H1 (cell line): ENCODE data around the gene GALNT18. TPM values are rescaled to one million over a fixed set of nuclear protein-coding genes. Genes with fewer than 3 reads are reported as not detected.

Source experiments
- CTCF ChIA-PET: fragments of 300-600 bp; sonication (Branson Sonifier 250); formaldehyde crosslinking; loops from one replicate; lab custom pipeline; 2021; ENCODE audit not compliant: partially characterized antibody; lab: Charles Lee
- POLR2A ChIA-PET: fragments of 300-600 bp; sonication (Branson Sonifier 250); formaldehyde crosslinking; loops from one replicate; lab custom pipeline; 2021; ENCODE audit warnings: inconsistent platforms; ENCODE audit not compliant: partially characterized antibody; lab: Charles Lee
- DNase-seq, 2 experiments: peaks; one replicate each; pipeline versions ENCODE4 v3.0.0 to v3.0.0-alpha.2; 2010 to 2022; ENCODE audit warnings: low spot score in 2 of 2, low read depth in 1 of 2, mixed read lengths in 1 of 2
- FAIRE-seq: peaks from 2 replicates; lab custom pipeline; 2011; peaks lifted over from hg19 to GRCh38; lab: Jason Lieb, UNC
- H2AFZ ChIP-seq: 2 replicates; pipeline ENCODE4 v1.8.1; 2012; ENCODE audit warnings: low read length, inconsistent platforms
- H2AK5ac ChIP-seq: 2 replicates; pipeline ENCODE4 v1.6.1; 2013; ENCODE audit warnings: low read depth, low read length
- H2BK120ac ChIP-seq: replicated peaks from 2 replicates; pipeline ENCODE3; 2013; ENCODE audit warnings: low read depth, low read length, inconsistent platforms
- H2BK12ac ChIP-seq: 2 replicates; pipeline ENCODE4 v1.6.1; 2013; ENCODE audit warnings: low read depth, low read length
- H2BK15ac ChIP-seq: 2 replicates; pipeline ENCODE4 v1.6.1; 2013; ENCODE audit warnings: low read length
- H2BK20ac ChIP-seq: 2 replicates; pipeline ENCODE4 v1.6.1; 2013; ENCODE audit warnings: low read length
- H2BK5ac ChIP-seq: 2 replicates; pipeline ENCODE4 v1.6.1; 2013; ENCODE audit warnings: low read depth, low read length
- H3K14ac ChIP-seq: 2 replicates; pipeline ENCODE4 v1.6.1; 2013; ENCODE audit warnings: inconsistent platforms; ENCODE audit not compliant: insufficient read length
- H3K18ac ChIP-seq: 2 replicates; pipeline ENCODE4 v1.6.1; 2013; ENCODE audit warnings: low read length; ENCODE audit errors: extremely low read depth
- H3K23ac ChIP-seq: 2 replicates; pipeline ENCODE4 v1.6.1; 2013; ENCODE audit warnings: inconsistent platforms; ENCODE audit not compliant: insufficient read length
- H3K23me2 ChIP-seq: 2 replicates; pipeline ENCODE4 v1.6.1; 2013; ENCODE audit warnings: low read depth, low read length
- H3K27ac ChIP-seq: 2 replicates; pipeline ENCODE4 v1.6.1; 2011; ENCODE audit warnings: low read depth, low read length, inconsistent platforms
- H3K27me3 ChIP-seq, 4 experiments: replicated peaks in 1 of 4; 1 replicate in 1 of 4; 2 replicates in 3 of 4; pipeline versions ENCODE4 v1.6.1 to v1.8.1; 2011 to 2013; ENCODE audit warnings: low read length in 3 of 4, mild to moderate bottlenecking in 3 of 4, inconsistent platforms in 2 of 4, mixed read lengths in 2 of 4, moderate library complexity in 1 of 4; ENCODE audit not compliant: control insufficient read depth in 3 of 4, insufficient read depth in 3 of 4; ENCODE audit errors: extremely low read depth in 1 of 4
- H3K36me3 ChIP-seq, 4 experiments: 2 replicates each; pipeline versions ENCODE4 v1.6.1 to v1.8.1; 2011 to 2013; ENCODE audit warnings: mild to moderate bottlenecking in 4 of 4, low read length in 3 of 4, moderate library complexity in 2 of 4, control low read depth in 1 of 4, inconsistent platforms in 1 of 4; ENCODE audit not compliant: insufficient read depth in 4 of 4, control insufficient read depth in 2 of 4
- H3K4ac ChIP-seq: replicated peaks from 2 replicates; pipeline ENCODE3; 2013; ENCODE audit warnings: low read length, low read depth, mixed read lengths, inconsistent platforms; ENCODE audit not compliant: insufficient read length
- H3K4me1 ChIP-seq, 4 experiments: replicated peaks in 1 of 4; 1 replicate in 1 of 4; 2 replicates in 3 of 4; pipeline versions ENCODE4 v1.6.1 to v1.8.1; 2011 to 2013; ENCODE audit warnings: low read length in 3 of 4, inconsistent platforms in 2 of 4, mixed read lengths in 1 of 4; ENCODE audit not compliant: insufficient read depth in 4 of 4, control insufficient read depth in 3 of 4
- H3K4me2 ChIP-seq, 2 experiments: 2 replicates each; pipeline versions ENCODE4 v1.6.1 to v1.8.1; 2011 to 2013; ENCODE audit warnings: low read depth in 2 of 2, low read length in 2 of 2, control low read depth in 1 of 2, inconsistent platforms in 1 of 2, mild to moderate bottlenecking in 1 of 2; ENCODE audit not compliant: insufficient read depth in 1 of 2
- H3K4me3 ChIP-seq, 4 experiments: fragments of 200-600, 300-600 bp in 1 of 4; sonication (generic), shearing (Covaris generic), sonication (Bioruptor Twin) in 1 of 4; 2 replicates each; pipeline versions ENCODE4 v1.5.1 to v1.8.1; 2011 to 2016; ENCODE audit warnings: low read length in 4 of 4, low read depth in 3 of 4, control low read depth in 2 of 4, inconsistent platforms in 2 of 4, mild to moderate bottlenecking in 2 of 4, mixed read lengths in 1 of 4, moderate library complexity in 1 of 4; ENCODE audit not compliant: insufficient read depth in 2 of 4; ENCODE audit errors: extremely low read depth in 1 of 4
- H3K56ac ChIP-seq: replicated peaks from 2 replicates; pipeline ENCODE3; 2013; ENCODE audit warnings: low read depth, mild to moderate bottlenecking, mixed read lengths, low read length, inconsistent platforms; ENCODE audit not compliant: insufficient read length
- H3K79me1 ChIP-seq: 2 replicates; pipeline ENCODE4 v1.6.1; 2013; ENCODE audit warnings: low read depth, low read length, control low read depth
- H3K79me2 ChIP-seq, 2 experiments: 2 replicates each; pipeline versions ENCODE4 v1.6.1 to v1.8.1; 2012 to 2013; ENCODE audit warnings: low read length in 2 of 2, mild to moderate bottlenecking in 2 of 2, inconsistent platforms in 1 of 2; ENCODE audit not compliant: insufficient read depth in 2 of 2, control insufficient read depth in 1 of 2
- H3K9ac ChIP-seq, 4 experiments: replicated peaks in 1 of 4; 1 replicate in 1 of 4; 2 replicates in 3 of 4; pipeline versions ENCODE4 v1.6.1 to v1.8.1; 2011 to 2013; ENCODE audit warnings: low read depth in 3 of 4, low read length in 3 of 4, control low read depth in 2 of 4, mild to moderate bottlenecking in 2 of 4, moderate library complexity in 2 of 4, inconsistent platforms in 1 of 4; ENCODE audit errors: extremely low read depth in 1 of 4
- H3K9me3 ChIP-seq, 2 experiments: 2 replicates each; pipeline versions ENCODE4 v1.6.1 to v1.8.1; 2012 to 2013; ENCODE audit warnings: mild to moderate bottlenecking in 2 of 2, moderate library complexity in 2 of 2, control low read depth in 1 of 2, inconsistent platforms in 1 of 2, low read depth in 1 of 2, low read length in 1 of 2, mixed read lengths in 1 of 2; ENCODE audit not compliant: insufficient read depth in 2 of 2
- H4K20me1 ChIP-seq, 2 experiments: replicated peaks in 1 of 2; 2 replicates each; pipeline versions ENCODE3 to v1.8.1; 2011 to 2013; ENCODE audit warnings: inconsistent platforms in 2 of 2, low read length in 2 of 2, mild to moderate bottlenecking in 1 of 2; ENCODE audit not compliant: insufficient read depth in 2 of 2, control insufficient read depth in 1 of 2
- H4K5ac ChIP-seq: 2 replicates; pipeline ENCODE4 v1.6.1; 2013; ENCODE audit warnings: low read length, low read depth, mixed read lengths, inconsistent platforms; ENCODE audit not compliant: insufficient read length
- H4K8ac ChIP-seq: 2 replicates; pipeline ENCODE4 v1.8.0; 2013; ENCODE audit warnings: mild to moderate bottlenecking, moderate library complexity, low read length, inconsistent platforms; ENCODE audit not compliant: insufficient read depth; ENCODE audit errors: extremely low read depth
- H4K91ac ChIP-seq: replicated peaks from 2 replicates; pipeline ENCODE3; 2013; ENCODE audit warnings: low read length, mixed read lengths, inconsistent platforms; ENCODE audit not compliant: insufficient read length
- ATF3 ChIP-seq: IDR thresholded peaks from 2 replicates; pipeline ENCODE4 v1.6.1; 2011; ENCODE audit warnings: low read depth, mild to moderate bottlenecking, low read length; ENCODE audit not compliant: insufficient read depth
- CEBPB ChIP-seq: IDR thresholded peaks from 2 replicates; pipeline ENCODE4 v1.6.1; 2012; ENCODE audit warnings: low read depth, low read length
- CHD1 ChIP-seq: IDR thresholded peaks from 2 replicates; pipeline ENCODE4 v1.6.1; 2012; ENCODE audit warnings: low read depth, low read length, improper control_type of control experiment
- CHD2 ChIP-seq: IDR thresholded peaks from 2 replicates; pipeline ENCODE4 v1.6.1; 2012; ENCODE audit warnings: low read length, improper control_type of control experiment
- HDAC2 ChIP-seq, 2 experiments: fragments of 300-600 bp in 1 of 2; sonication (generic) in 1 of 2; IDR thresholded peaks; 2 replicates each; pipeline ENCODE4 v1.6.1; 2011 to 2012; ENCODE audit warnings: low read depth in 2 of 2, low read length in 2 of 2, mild to moderate bottlenecking in 2 of 2, moderate library complexity in 2 of 2, borderline replicate concordance in 1 of 2, inconsistent platforms in 1 of 2
- HDAC6 ChIP-seq: IDR thresholded peaks from one replicate; pipeline ENCODE4 v1.7.1; 2012; ENCODE audit warnings: low read depth, mild to moderate bottlenecking, inconsistent platforms, low read length, moderate library complexity
- JUND ChIP-seq: IDR thresholded peaks from 2 replicates; pipeline ENCODE4 v1.6.1; 2011; ENCODE audit warnings: mild to moderate bottlenecking, improper control_type of control experiment, low read length
- PHF8 ChIP-seq: fragments of 200-600 bp; sonication (generic); conservative IDR thresholded peaks from 2 replicates; pipeline ENCODE4 v1.7.1; 2012; ENCODE audit warnings: low read depth, mild to moderate bottlenecking, inconsistent platforms, low read length, moderate library complexity
- SIRT6 ChIP-seq: IDR thresholded peaks from one replicate; pipeline ENCODE4 v1.7.1; 2012; ENCODE audit warnings: low read length, inconsistent platforms
- TBP ChIP-seq: IDR thresholded peaks from 2 replicates; pipeline ENCODE4 v1.6.1; 2011; ENCODE audit warnings: low read depth, low read length, improper control_type of control experiment
- WGBS, 2 experiments: shearing (Covaris generic) in 1 of 2; methylation state at CpG; one replicate each; pipeline versions ENCODE4 v1.1.6 to v1.1.7; 2013 to 2015; ENCODE audit warnings: low lambda C conversion rate in 2 of 2, mixed read lengths in 2 of 2, inconsistent platforms in 1 of 2, low coverage in 1 of 2, missing lambda C conversion rate in 1 of 2; ENCODE audit not compliant: insufficient replicate concordance in 2 of 2, insufficient coverage in 1 of 2, insufficient read length in 1 of 2; ENCODE audit errors: extremely low coverage in 1 of 2, missing lambda C conversion rate in 1 of 2; 5-methylcytosine and 5-hydroxymethylcytosine counted together
- polyA plus RNA-seq, 7 experiments: library from polyadenylated mRNA; depleted of rRNA in 3 of 7; stranded (reverse) in 5 of 7; unstranded in 2 of 7; fragments of >200 nt in 5 of 7; fragments of 200-250 nt in 2 of 7; gene quantifications; 1 replicate in 5 of 7; 2 replicates in 1 of 7; 4 replicates in 1 of 7; pipeline versions ENCODE4 v1.2.1 to v1.2.3, GENCODE V29; 2011 to 2013; ENCODE audit warnings: missing spikeins in 2 of 7, mixed read lengths in 2 of 7
- total RNA-seq: library from RNA; stranded (reverse); fragmentation: NEBNext Ultra II Directional; extraction: Animal tissue kit (Norgen Biotek cat#: 25700); gene quantifications from 2 replicates; pipeline ENCODE4 v1.2.1, GENCODE V29; 2021

Gene GALNT18
- total and polyA plus RNA-seq, 2 of the 8 experiments (the other 6 are each of a cell fraction or from before 2014, with no cell fraction given), result 6.0 to 9.4 TPM

- no peak overlapping the region for H4K5ac ChIP-seq
- H2BK20ac ChIP-seq, result no peak overlapping the region
- ChIA-PET POLR2A (no interaction called here), CTCF (no interaction called here)
- no peaks in the 10 kb centered on the region for H3K4me1 ChIP-seq
- no peaks in the 10 kb centered on the region for H4K20me1 ChIP-seq
- no peak overlapping the region for H2BK120ac ChIP-seq
- H3K79me1 ChIP-seq, result no peaks in the 10 kb centered on the region
- 89% methylated on average over 3 of the region's 3 CpGs; no CpG with 5 or more reads in 1 of the 2 experiments for WGBS, 2 experiments
- no peaks in the 10 kb centered on the region for H3K9me3 ChIP-seq
- H3K27me3 ChIP-seq, result no peaks in the 10 kb centered on the region
- H2BK12ac ChIP-seq, result no peak overlapping the region
- no peaks in the 10 kb centered on the region for H3K79me2 ChIP-seq
- no peak overlapping the region for H3K18ac ChIP-seq
- no peak overlapping the region for H2AFZ ChIP-seq
- H4K8ac ChIP-seq, result no peak overlapping the region
- H3K9ac ChIP-seq, result no peak overlapping the region
- TF ChIP-seq HDAC2 (IDR thresholded peaks at IDR 0.05; ENCODE audit: borderline replicate concordance in 1 of 2, low read depth in 2 of 2, low read length in 2 of 2) (no peak), HDAC6 (no peak), CHD2 (no peak), CHD1 (no peak), ATF3 (no peak), TBP (no peak), PHF8 (no peak), CEBPB (no peak), JUND (no peak), SIRT6 (no peak)
- TF ChIP-seq, all 59 proteins: peak for 0
- Histone ChIP-seq H3K4ac (no peak overlapping the region), H3K4me2 (no peak overlapping the region), H3K4me3 (no peak overlapping the region), H2AK5ac (no peak overlapping the region), H3K36me3 (no peaks in the 10 kb centered on the region), H3K14ac (no peak overlapping the region), H3K23ac (no peak overlapping the region), H3K23me2 (no peaks in the 10 kb centered on the region), H3K27ac (no peak overlapping the region), H3K56ac (no peak overlapping the region), H4K91ac (no peak overlapping the region), H2BK5ac (no peak overlapping the region), H2BK15ac (no peak overlapping the region)
- DNase-seq (no peak), FAIRE-seq (no peak)
These were observed 327.3 kb downstream of the GALNT18 start for GRCh38 chr11:11294551-11294855.
